ENCODE data around the gene ARHGAP12. TPM values are rescaled to one million over a fixed set of nuclear protein-coding genes. Genes with fewer than 3 reads are reported as not detected.

The ARHGAP12 gene
- polyA plus RNA-seq, 1 of the 3 experiments (the other 2 are of a cell fraction): 8.6 TPM

- no peak for TF ChIP-seq GABPA (IDR thresholded peaks at IDR 0.05; ENCODE audit: low read depth)
These were observed 23.0 kb downstream of the ARHGAP12 start (continued) for GRCh38 chr10:31905586-31905985.

- H3K9me2 ChIP-seq: no peaks in the 10 kb centered on the region
- H4K20me1 ChIP-seq (ENCODE audit: insufficient read depth): peaks cover 81% of the 10 kb centered on the region
- H3K4me2 ChIP-seq: no peak overlapping the region
- H3F3A ChIP-seq (replicated peaks; ENCODE audit: insufficient read depth): peaks cover 4% of the 10 kb centered on the region
- H3K79me2 ChIP-seq (ENCODE audit: insufficient read depth): peaks cover 100% of the 10 kb centered on the region
- no peaks in the 10 kb centered on the region for H3K27me3 ChIP-seq (ENCODE audit: insufficient read depth)
- H2AFZ ChIP-seq (ENCODE audit: low read depth): no peak overlapping the region
- H3K4me1 ChIP-seq (ENCODE audit: control insufficient read depth in 1 of 2, insufficient read depth in 2 of 2, low read depth in 1 of 2, low read length in 1 of 2): peaks cover 0 to 9% of the 10 kb centered on the region in 2 experiments; a peak in 1 of 4 replicates
- H3K4me3 ChIP-seq (ENCODE audit: low read depth in 2 of 2, low read length in 1 of 2): no peak overlapping the region
- ChIA-PET POLR2A (no interaction called here), CTCF (no interaction called here)
- no peak for TF ChIP-seq ELF1 (IDR thresholded peaks at IDR 0.05)
- TF ChIP-seq IRF3 (IDR thresholded peaks at IDR 0.05; ENCODE audit: low read depth, low read length): no peak
- no peak for TF ChIP-seq MEF2A (IDR thresholded peaks at IDR 0.05; ENCODE audit: borderline replicate concordance, low read depth)
- no peak for TF ChIP-seq FOXJ3 (CRISPR knock-in tag; IDR thresholded peaks at IDR 0.05)
- TF ChIP-seq USF1 (IDR thresholded peaks at IDR 0.05; ENCODE audit: borderline replicate concordance, low read depth): no peak
- no peak for TF ChIP-seq RFX5 (IDR thresholded peaks at IDR 0.05; ENCODE audit: low read length)
- no peak for TF ChIP-seq REST (IDR thresholded peaks at IDR 0.05; ENCODE audit: low read depth, low read length)
- no peak for TF ChIP-seq FOXM1 (IDR thresholded peaks at IDR 0.05; ENCODE audit: low read depth)
- no peak for TF ChIP-seq EP300 (IDR thresholded peaks at IDR 0.05; ENCODE audit: borderline replicate concordance in 1 of 2, low read depth in 1 of 2, low read length in 1 of 2)
- no peak for TF ChIP-seq TCF12 (IDR thresholded peaks at IDR 0.05)
- TF ChIP-seq RXRA (IDR thresholded peaks at IDR 0.05; ENCODE audit: borderline replicate concordance, low read depth): no peak
- TF ChIP-seq CHD2 (IDR thresholded peaks at IDR 0.05; ENCODE audit: low read length, partially characterized antibody): no peak
- no peak for TF ChIP-seq ZBTB33 (IDR thresholded peaks at IDR 0.05; ENCODE audit: borderline replicate concordance, low read depth)
- TF ChIP-seq PBX3 (IDR thresholded peaks at IDR 0.05): no peak
- no peak for TF ChIP-seq SIN3A (IDR thresholded peaks at IDR 0.05; ENCODE audit: borderline replicate concordance, low read depth, low read length)
- TF ChIP-seq NRF1 (IDR thresholded peaks at IDR 0.05; ENCODE audit: low read depth, low read length): no peak
- TF ChIP-seq TEAD4 (IDR thresholded peaks at IDR 0.05; ENCODE audit: borderline replicate concordance, insufficient read depth): no peak
- no peak for TF ChIP-seq MAX (IDR thresholded peaks at IDR 0.05; ENCODE audit: low read depth)
- TF ChIP-seq JUND (IDR thresholded peaks at IDR 0.05): no peak
- no peak for TF ChIP-seq YY1 (IDR thresholded peaks at IDR 0.05; ENCODE audit: low read depth)
- H3K27ac ChIP-seq (ENCODE audit: low read depth in 2 of 2, low read length in 1 of 2): no peak overlapping the region
- 90% methylated on average over 1 of the region's 1 CpG for WGBS (ENCODE audit: low lambda C conversion rate)
- H3K9me3 ChIP-seq: no peaks in the 10 kb centered on the region
- H3K9ac ChIP-seq: no peak overlapping the region
- H3K36me3 ChIP-seq (replicated peaks in 1 of 2; ENCODE audit: control insufficient read depth in 1 of 2, insufficient read depth in 2 of 2, low read length in 1 of 2): peaks cover 9 to 43% of the 10 kb centered on the region in 2 experiments
- no peak for DNase-seq
These were observed 26.0 kb downstream of the ARHGAP12 start for GRCh38 chr10:31902625-31903024.
